Parathyroid adenoma (tissue), 2 donors: ENCODE measurements around the gene NUDT22.

Experiments used
- H2AFZ ChIP-seq: fragments of 300-600 bp; sonication (generic); one replicate; pipeline ENCODE4 v1.7.0; 2017; ENCODE audit warnings: antibody characterized with exemption, mild to moderate bottlenecking
- H3K27ac ChIP-seq: fragments of 300-600 bp; sonication (generic); one replicate; pipeline ENCODE4 v1.7.0; 2017
- H3K27me3 ChIP-seq: fragments of 300-600 bp; sonication (generic); one replicate; pipeline ENCODE4 v1.7.0; 2017; ENCODE audit warnings: low read length; ENCODE audit not compliant: control insufficient read depth, insufficient read depth
- H3K36me3 ChIP-seq: fragments of 300-600 bp; sonication (generic); one replicate; pipeline ENCODE4 v1.7.0; 2017; ENCODE audit warnings: low read length; ENCODE audit not compliant: control insufficient read depth, insufficient read depth
- H3K4me1 ChIP-seq: fragments of 300-600 bp; sonication (generic); one replicate; pipeline ENCODE4 v1.7.0; 2017; ENCODE audit warnings: control low read depth
- H3K4me2 ChIP-seq: fragments of 300-600 bp; sonication (generic); one replicate; pipeline ENCODE4 v1.7.0; 2017; ENCODE audit warnings: low read length
- H3K4me3 ChIP-seq: fragments of 300-600 bp; sonication (generic); one replicate; pipeline ENCODE4 v1.7.0; 2017; ENCODE audit warnings: low read depth, low read length
- H3K79me2 ChIP-seq: fragments of 300-600 bp; sonication (generic); one replicate; pipeline ENCODE4 v1.7.0; 2017; ENCODE audit warnings: control low read depth
- H3K9ac ChIP-seq: fragments of 300-600 bp; sonication (generic); one replicate; pipeline ENCODE4 v1.7.0; 2017; ENCODE audit warnings: mild to moderate bottlenecking
- H3K9me3 ChIP-seq: fragments of 300-600 bp; sonication (generic); one replicate; pipeline ENCODE4 v1.7.0; 2017; ENCODE audit warnings: low read length; ENCODE audit not compliant: control insufficient read depth
- TF ChIP-seq, protein P1 (sequence below): fragments of 300-600 bp; sonication (generic); IDR thresholded peaks from one replicate; pipeline ENCODE4 v1.7.0; 2017; ENCODE audit warnings: antibody characterized with exemption, mild to moderate bottlenecking
- donor health status: primary hyperparathyroidism.

The NUDT22 gene

DNA sequence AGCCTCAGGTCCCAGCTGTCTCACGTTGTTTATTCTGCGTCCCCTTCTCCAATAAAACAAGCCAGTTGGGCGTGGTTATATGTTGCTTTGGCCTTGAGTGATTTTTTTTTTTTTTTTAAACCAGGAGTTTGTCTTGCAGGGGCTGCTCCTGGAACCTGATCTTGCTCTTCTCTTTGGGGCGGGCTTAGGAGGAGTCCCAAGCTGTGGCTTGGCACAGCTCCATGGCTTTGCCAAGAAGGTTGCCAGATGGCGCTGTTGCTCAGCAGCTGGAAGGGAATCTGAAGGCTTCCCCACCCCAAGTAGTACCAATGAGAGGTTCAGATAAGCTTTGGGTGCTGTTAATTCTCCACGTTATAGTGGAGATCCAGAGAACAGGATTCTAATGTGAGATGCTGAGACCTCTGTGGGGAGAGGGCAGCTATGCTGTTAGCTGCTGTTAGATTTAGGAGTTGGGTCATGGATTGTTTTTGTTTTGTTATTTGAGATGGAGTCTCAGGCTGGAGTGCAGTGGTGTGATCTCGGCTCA, 21.5 kb upstream of the NUDT22 start:
- H3K27me3 ChIP-seq = no peaks in the 10 kb centered on the region
- no peak overlapping the region for H3K4me3 ChIP-seq
- no peaks in the 10 kb centered on the region for H3K79me2 ChIP-seq
- no peak overlapping the region for H2AFZ ChIP-seq
- H3K4me1 ChIP-seq = peaks cover 4% of the 10 kb centered on the region
- H3K9me3 ChIP-seq = no peaks in the 10 kb centered on the region
- no peaks in the 10 kb centered on the region for H3K36me3 ChIP-seq
- no peak overlapping the region for H3K9ac ChIP-seq
- H3K4me2 ChIP-seq = no peak overlapping the region
- TF ChIP-seq, protein P1, sequence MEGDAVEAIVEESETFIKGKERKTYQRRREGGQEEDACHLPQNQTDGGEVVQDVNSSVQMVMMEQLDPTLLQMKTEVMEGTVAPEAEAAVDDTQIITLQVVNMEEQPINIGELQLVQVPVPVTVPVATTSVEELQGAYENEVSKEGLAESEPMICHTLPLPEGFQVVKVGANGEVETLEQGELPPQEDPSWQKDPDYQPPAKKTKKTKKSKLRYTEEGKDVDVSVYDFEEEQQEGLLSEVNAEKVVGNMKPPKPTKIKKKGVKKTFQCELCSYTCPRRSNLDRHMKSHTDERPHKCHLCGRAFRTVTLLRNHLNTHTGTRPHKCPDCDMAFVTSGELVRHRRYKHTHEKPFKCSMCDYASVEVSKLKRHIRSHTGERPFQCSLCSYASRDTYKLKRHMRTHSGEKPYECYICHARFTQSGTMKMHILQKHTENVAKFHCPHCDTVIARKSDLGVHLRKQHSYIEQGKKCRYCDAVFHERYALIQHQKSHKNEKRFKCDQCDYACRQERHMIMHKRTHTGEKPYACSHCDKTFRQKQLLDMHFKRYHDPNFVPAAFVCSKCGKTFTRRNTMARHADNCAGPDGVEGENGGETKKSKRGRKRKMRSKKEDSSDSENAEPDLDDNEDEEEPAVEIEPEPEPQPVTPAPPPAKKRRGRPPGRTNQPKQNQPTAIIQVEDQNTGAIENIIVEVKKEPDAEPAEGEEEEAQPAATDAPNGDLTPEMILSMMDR = peak; percentile 73
- peak overlapping the region; percentile 24 for H3K27ac ChIP-seq

- H3K36me3 ChIP-seq = no peaks in the 10 kb centered on the region
- peaks cover 4% of the 10 kb centered on the region for H3K4me1 ChIP-seq
- peak within 1 kb of the TSS; percentile 60 for H3K27ac ChIP-seq
- no peaks in the 10 kb centered on the region for H3K79me2 ChIP-seq
- H2AFZ ChIP-seq = no peak within 1 kb of the TSS
- H3K27me3 ChIP-seq = no peaks in the 10 kb centered on the region
- no peaks in the 10 kb centered on the region for H3K9me3 ChIP-seq
- no peak within 1 kb of the TSS for H3K9ac ChIP-seq
- TF ChIP-seq, protein P1 = no peak
- H3K4me3 ChIP-seq = peak within 1 kb of the TSS; percentile 9
- peak within 1 kb of the TSS; percentile 5 for H3K4me2 ChIP-seq
These were observed 19.4 kb upstream of the NUDT22 start, which contains the start of gene FERMT3 for GRCh38 chr11:64206457-64207255. Gene FERMT3 (plus strand): TSS chr11:64206721. CDS start chr11:64207365, 644 bp downstream.

- TF ChIP-seq, protein P1 = no peak
- H3K4me2 ChIP-seq = no peak overlapping the region
- peak overlapping the region; percentile 60 for H3K27ac ChIP-seq
- no peaks in the 10 kb centered on the region for H3K79me2 ChIP-seq
- no peaks in the 10 kb centered on the region for H3K9me3 ChIP-seq
- H3K36me3 ChIP-seq = no peaks in the 10 kb centered on the region
- no peak overlapping the region for H3K9ac ChIP-seq
- H2AFZ ChIP-seq = no peak overlapping the region
- H3K4me3 ChIP-seq = peak overlapping the region; percentile 9
- H3K27me3 ChIP-seq = no peaks in the 10 kb centered on the region
- peaks cover 4% of the 10 kb centered on the region for H3K4me1 ChIP-seq
These were observed 18.6 kb upstream of the NUDT22 start for GRCh38 chr11:64207256-64208085.

DNA sequence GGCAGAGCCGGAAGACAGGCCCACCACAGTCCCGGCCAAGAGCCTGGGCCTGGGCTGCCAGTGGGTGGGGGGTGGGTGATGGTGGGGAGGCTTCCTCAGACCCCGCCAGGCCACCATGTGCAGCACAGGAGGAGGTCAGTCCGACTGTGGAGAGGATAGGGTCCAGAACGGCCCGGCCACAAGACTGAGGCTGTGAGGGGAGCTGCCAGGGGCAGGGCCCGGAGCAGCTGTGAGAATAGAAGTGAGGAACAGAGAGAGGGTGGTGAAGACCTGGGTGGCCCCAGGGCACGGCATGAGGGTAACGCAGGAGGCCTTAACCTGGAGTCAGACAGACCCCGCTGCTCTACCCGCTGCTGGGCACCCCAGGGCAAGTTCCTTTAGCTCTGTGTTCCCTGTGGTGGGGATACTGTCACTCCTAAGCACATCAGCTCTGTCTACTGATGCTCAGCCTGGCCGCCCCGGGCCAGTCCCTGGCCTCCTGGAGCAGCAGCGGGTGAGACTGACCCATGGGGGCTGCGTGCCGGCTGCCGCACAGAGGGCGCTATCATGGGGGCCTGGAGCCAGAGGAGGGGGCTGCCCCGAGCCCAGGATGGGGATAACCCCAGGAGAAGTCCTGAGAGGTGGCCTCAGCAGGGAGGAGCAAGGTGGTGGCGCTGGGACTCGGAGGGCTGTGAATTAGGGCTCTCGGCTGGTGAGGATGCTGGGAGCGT, 17.8 kb upstream of the NUDT22 start:
- no peaks in the 10 kb centered on the region for H3K27me3 ChIP-seq
- H3K4me2 ChIP-seq = no peak overlapping the region
- no peak overlapping the region for H3K9ac ChIP-seq
- no peak overlapping the region for H2AFZ ChIP-seq
- H3K4me1 ChIP-seq = peaks cover 4% of the 10 kb centered on the region
- H3K27ac ChIP-seq = peak overlapping the region; percentile 60
- no peak overlapping the region for H3K4me3 ChIP-seq
- TF ChIP-seq, protein P1 = no peak
- H3K79me2 ChIP-seq = no peaks in the 10 kb centered on the region
- no peaks in the 10 kb centered on the region for H3K9me3 ChIP-seq
- H3K36me3 ChIP-seq = no peaks in the 10 kb centered on the region
